Ectodermal cell (in vitro differentiated cells): ENCODE data around the gene SLC24A3.

Experiments used
- H3K27ac ChIP-seq: 2 replicates; pipeline ENCODE4 v1.7.0; 2013; ENCODE audit warnings: mild to moderate bottlenecking, low read depth, low read length; ENCODE audit not compliant: insufficient read depth, poor library complexity, severe bottlenecking
- H3K27me3 ChIP-seq: 2 replicates; pipeline ENCODE4 v1.7.0; 2013; ENCODE audit warnings: mild to moderate bottlenecking, low read length; ENCODE audit not compliant: insufficient read depth, control insufficient read depth, poor library complexity, severe bottlenecking
- H3K36me3 ChIP-seq: one replicate; pipeline ENCODE4 v1.7.0; 2013; ENCODE audit warnings: low read length; ENCODE audit not compliant: control insufficient read depth, insufficient read depth
- H3K4me1 ChIP-seq: one replicate; pipeline ENCODE4 v1.7.0; 2013; ENCODE audit warnings: low read length; ENCODE audit not compliant: control insufficient read depth, insufficient read depth
- H3K4me3 ChIP-seq: 2 replicates; pipeline ENCODE4 v1.7.0; 2013; ENCODE audit warnings: low read depth, low read length, control low read depth; ENCODE audit not compliant: insufficient read depth
- H3K9me3 ChIP-seq: 2 replicates; pipeline ENCODE4 v1.7.0; 2013; ENCODE audit warnings: mild to moderate bottlenecking, low read length, moderate library complexity; ENCODE audit not compliant: control insufficient read depth
- WGBS, 2 experiments: methylation state at CpG; one replicate each; pipeline ENCODE4 v1.1.7; 2013; ENCODE audit warnings: missing lambda C conversion rate in 2 of 2; 5-methylcytosine and 5-hydroxymethylcytosine counted together

SLC24A3 gene

GRCh38 chr20:19603376-19603750 is 390.9 kb downstream of the SLC24A3 start:
- no peaks in the 10 kb centered on the region for H3K4me1 ChIP-seq
- no peaks in the 10 kb centered on the region for H3K9me3 ChIP-seq
- H3K27me3 ChIP-seq = no peaks in the 10 kb centered on the region
- H3K27ac ChIP-seq = no peak overlapping the region
- 81 to 83% methylated on average over 5 to 6 of the region's 6 CpGs for WGBS, 2 experiments
- no peak overlapping the region for H3K4me3 ChIP-seq
- no peaks in the 10 kb centered on the region for H3K36me3 ChIP-seq

- H3K9me3 ChIP-seq = no peaks in the 10 kb centered on the region
- WGBS, 2 experiments = 89 to 97% methylated on average over 1 of the region's 1 CpG
- H3K27me3 ChIP-seq = no peaks in the 10 kb centered on the region
- H3K27ac ChIP-seq = no peak overlapping the region
- H3K36me3 ChIP-seq = no peaks in the 10 kb centered on the region
- no peaks in the 10 kb centered on the region for H3K4me1 ChIP-seq
- no peak overlapping the region for H3K4me3 ChIP-seq
Measured at GRCh38 chr20:19605786-19606485, 393.5 kb downstream of the SLC24A3 start.

GRCh38 chr20:19609642-19610223 is 397.3 kb downstream of the SLC24A3 start:
- H3K27ac ChIP-seq = no peak overlapping the region
- no peaks in the 10 kb centered on the region for H3K27me3 ChIP-seq
- no peaks in the 10 kb centered on the region for H3K9me3 ChIP-seq
- no peaks in the 10 kb centered on the region for H3K36me3 ChIP-seq
- H3K4me3 ChIP-seq = no peak overlapping the region
- H3K4me1 ChIP-seq = no peaks in the 10 kb centered on the region
- WGBS, 2 experiments = 90 to 95% methylated on average over 2 of the region's 2 CpGs

- Histone ChIP-seq H3K36me3 (no peaks in the 10 kb centered on the region), H3K27me3 (no peaks in the 10 kb centered on the region), H3K4me3 (no peak overlapping the region), H3K9me3 (no peaks in the 10 kb centered on the region), H3K27ac (no peak overlapping the region), H3K4me1 (peaks cover 10% of the 10 kb centered on the region)
Measured at GRCh38 chr20:19615629-19616028, 403.2 kb downstream of the SLC24A3 start.

GRCh38 chr20:19616081-19616480 is 403.6 kb downstream of the SLC24A3 start:
- no peaks in the 10 kb centered on the region for H3K36me3 ChIP-seq
- 92 to 97% methylated on average over 2 of the region's 2 CpGs for WGBS, 2 experiments

GRCh38 chr20:19616620-19617019 is 404.2 kb downstream of the SLC24A3 start:
- Histone ChIP-seq H3K27ac (no peak overlapping the region), H3K4me1 (peaks cover 11% of the 10 kb centered on the region), H3K36me3 (no peaks in the 10 kb centered on the region), H3K4me3 (no peak overlapping the region), H3K9me3 (no peaks in the 10 kb centered on the region), H3K27me3 (no peaks in the 10 kb centered on the region)
- WGBS, 2 experiments = 96 to 97% methylated on average over 4 of the region's 4 CpGs

More at GRCh38 chr20:19616081-19616480, 403.6 kb downstream of the SLC24A3 start:
- Histone ChIP-seq H3K9me3 (no peaks in the 10 kb centered on the region), H3K4me3 (no peak overlapping the region), H3K27ac (no peak overlapping the region), H3K4me1 (peaks cover 11% of the 10 kb centered on the region), H3K27me3 (no peaks in the 10 kb centered on the region)

- H3K36me3 ChIP-seq = no peaks in the 10 kb centered on the region
- no peak overlapping the region for H3K4me3 ChIP-seq
- no peak overlapping the region for H3K27ac ChIP-seq
- 91 to 93% methylated on average over 5 of the region's 5 CpGs for WGBS, 2 experiments
- no peaks in the 10 kb centered on the region for H3K9me3 ChIP-seq
- no peaks in the 10 kb centered on the region for H3K27me3 ChIP-seq
- peaks cover 11% of the 10 kb centered on the region for H3K4me1 ChIP-seq
Measured at GRCh38 chr20:19617256-19617655, 404.8 kb downstream of the SLC24A3 start.

GRCh38 chr20:19618711-19619110 is 406.3 kb downstream of the SLC24A3 start:
- WGBS, 2 experiments = 88 to 94% methylated on average over 5 of the region's 5 CpGs
- peaks cover 11% of the 10 kb centered on the region for H3K4me1 ChIP-seq
- H3K4me3 ChIP-seq = no peak overlapping the region

GRCh38 chr20:19619904-19620430 is 407.5 kb downstream of the SLC24A3 start:
- peaks cover 11% of the 10 kb centered on the region for H3K4me1 ChIP-seq
- H3K27me3 ChIP-seq = no peaks in the 10 kb centered on the region
- 53 to 71% methylated on average over 2 of the region's 2 CpGs for WGBS, 2 experiments
- no peak overlapping the region for H3K4me3 ChIP-seq
- no peak overlapping the region for H3K27ac ChIP-seq
- H3K9me3 ChIP-seq = no peaks in the 10 kb centered on the region
- H3K36me3 ChIP-seq = no peaks in the 10 kb centered on the region

More at GRCh38 chr20:19618711-19619110, 406.3 kb downstream of the SLC24A3 start:
- Histone ChIP-seq H3K9me3 (no peaks in the 10 kb centered on the region), H3K27me3 (no peaks in the 10 kb centered on the region), H3K27ac (no peak overlapping the region), H3K36me3 (no peaks in the 10 kb centered on the region)

- Histone ChIP-seq H3K36me3 (no peaks in the 10 kb centered on the region), H3K27ac (no peak overlapping the region), H3K4me3 (no peak overlapping the region), H3K9me3 (no peaks in the 10 kb centered on the region), H3K27me3 (no peaks in the 10 kb centered on the region), H3K4me1 (peaks cover 11% of the 10 kb centered on the region)
- WGBS, 2 experiments = 11 to 13% methylated on average over 2 of the region's 2 CpGs
Measured at GRCh38 chr20:19620446-19620845, 408.0 kb downstream of the SLC24A3 start.
